Mesenchymal stem cell (in vitro differentiated cells and primary cell): Measurements from ENCODE around the gene METRNL.

ENCODE experiments used
- DNase-seq: peaks from one replicate; pipeline ENCODE4 v3.0.0-alpha.2; 2013
- H2AFZ ChIP-seq: one replicate; pipeline ENCODE4 v1.6.1; 2013; ENCODE audit warnings: low read depth, mild to moderate bottlenecking, control low read depth, inconsistent platforms, low read length, moderate library complexity
- H2AK5ac ChIP-seq: 2 replicates; pipeline ENCODE4 v1.6.1; 2013; ENCODE audit warnings: low read length, moderate library complexity, mild to moderate bottlenecking, inconsistent platforms; ENCODE audit not compliant: severe bottlenecking
- H2BK120ac ChIP-seq: one replicate; pipeline ENCODE4 v1.6.1; 2013; ENCODE audit warnings: low read depth, mild to moderate bottlenecking, inconsistent platforms, low read length, moderate library complexity
- H2BK12ac ChIP-seq, 2 experiments: one replicate each; pipeline ENCODE4 v1.6.1; 2013; ENCODE audit warnings: inconsistent platforms in 2 of 2, low read length in 2 of 2, mild to moderate bottlenecking in 2 of 2, moderate library complexity in 2 of 2, control low read depth in 1 of 2
- H2BK15ac ChIP-seq: one replicate; pipeline ENCODE4 v1.6.1; 2013; ENCODE audit warnings: mild to moderate bottlenecking, low read depth, inconsistent platforms; ENCODE audit not compliant: poor library complexity, severe bottlenecking
- H2BK5ac ChIP-seq: 2 replicates; pipeline ENCODE4 v1.6.1; 2013; ENCODE audit warnings: low read depth, mild to moderate bottlenecking, low read length, control low read depth, inconsistent platforms; ENCODE audit not compliant: poor library complexity, severe bottlenecking
- H3K14ac ChIP-seq, 2 experiments: one replicate each; pipeline ENCODE4 v1.6.1; 2013; ENCODE audit warnings: inconsistent platforms in 2 of 2, low read length in 2 of 2, control low read depth in 1 of 2, mild to moderate bottlenecking in 1 of 2, moderate library complexity in 1 of 2
- H3K18ac ChIP-seq, 2 experiments: one replicate each; pipeline ENCODE4 v1.6.1; 2013; ENCODE audit warnings: inconsistent platforms in 2 of 2, low read length in 2 of 2, control low read depth in 1 of 2, low read depth in 1 of 2, mild to moderate bottlenecking in 1 of 2
- H3K23ac ChIP-seq, 2 experiments: one replicate each; pipeline ENCODE4 v1.6.1; 2013; ENCODE audit warnings: inconsistent platforms in 2 of 2, low read length in 2 of 2, mild to moderate bottlenecking in 2 of 2, moderate library complexity in 2 of 2, control low read depth in 1 of 2
- H3K27ac ChIP-seq: 2 replicates; pipeline ENCODE4 v1.5.1; 2013; ENCODE audit warnings: mild to moderate bottlenecking, moderate library complexity, low read length, control low read depth, inconsistent platforms; ENCODE audit not compliant: poor library complexity, severe bottlenecking
- H3K27me3 ChIP-seq, 2 experiments: 2 replicates each; pipeline versions ENCODE4 v1.6.1 to v1.7.0; 2013; ENCODE audit warnings: low read length in 2 of 2, mild to moderate bottlenecking in 2 of 2, moderate library complexity in 2 of 2, control low read depth in 1 of 2, inconsistent platforms in 1 of 2; ENCODE audit not compliant: control insufficient read depth in 1 of 2, insufficient read depth in 1 of 2
- H3K36me3 ChIP-seq, 2 experiments: 2 replicates each; pipeline versions ENCODE4 v1.6.1 to v1.7.0; 2013; ENCODE audit warnings: low read length in 2 of 2, control low read depth in 1 of 2, inconsistent platforms in 1 of 2, low read depth in 1 of 2, mild to moderate bottlenecking in 1 of 2; ENCODE audit not compliant: insufficient read depth in 2 of 2, control insufficient read depth in 1 of 2
- H3K4ac ChIP-seq, 2 experiments: one replicate each; pipeline ENCODE4 v1.6.1; 2013; ENCODE audit warnings: inconsistent platforms in 2 of 2, low read length in 2 of 2, mild to moderate bottlenecking in 2 of 2, moderate library complexity in 2 of 2, control low read depth in 1 of 2, low read depth in 1 of 2
- H3K4me1 ChIP-seq: 2 replicates; pipeline ENCODE4 v1.6.1; 2013; ENCODE audit warnings: low read depth, low read length, control low read depth; ENCODE audit not compliant: control insufficient read depth, insufficient read depth
- H3K4me2 ChIP-seq: 2 replicates; pipeline ENCODE4 v1.6.1; 2013; ENCODE audit warnings: low read length, mild to moderate bottlenecking, inconsistent platforms; ENCODE audit not compliant: poor library complexity, severe bottlenecking
- H3K4me3 ChIP-seq, 2 experiments: 2 replicates each; pipeline versions ENCODE4 v1.5.1 to v1.7.0; 2013; ENCODE audit warnings: low read length in 2 of 2, mild to moderate bottlenecking in 2 of 2, control low read depth in 1 of 2, low read depth in 1 of 2; ENCODE audit not compliant: insufficient read depth in 1 of 2
- H3K79me1 ChIP-seq: replicated peaks from 2 replicates; pipeline ENCODE4 v1.6.1; 2013; ENCODE audit warnings: mild to moderate bottlenecking, control low read depth, low read length, inconsistent platforms; ENCODE audit not compliant: poor library complexity, severe bottlenecking
- H3K9ac ChIP-seq: 2 replicates; pipeline ENCODE4 v1.7.0; 2013; ENCODE audit warnings: mild to moderate bottlenecking, low read length, moderate library complexity
- H3K9me3 ChIP-seq: 2 replicates; pipeline ENCODE4 v1.7.0; 2013; ENCODE audit warnings: mild to moderate bottlenecking, low read length; ENCODE audit not compliant: control insufficient read depth
- H4K8ac ChIP-seq: one replicate; pipeline ENCODE4 v1.6.1; 2013; ENCODE audit warnings: inconsistent platforms, mild to moderate bottlenecking, low read length, moderate library complexity
- H4K91ac ChIP-seq: one replicate; pipeline ENCODE4 v1.6.1; 2013; ENCODE audit warnings: mild to moderate bottlenecking, low read length, inconsistent platforms
- WGBS: methylation state at CpG from one replicate; pipeline ENCODE4 v1.1.7; 2013; ENCODE audit warnings: mixed read lengths; 5-methylcytosine and 5-hydroxymethylcytosine counted together

The METRNL gene

GRCh38 chr17:83085526-83086198 lies 6.3 kb downstream of the METRNL start:
- WGBS, result 95% methylated on average over 25 of the region's 25 CpGs
- Histone ChIP-seq H2BK120ac (no peak overlapping the region), H4K91ac (no peak overlapping the region), H3K4me2 (no peak overlapping the region), H3K4ac (no peak overlapping the region), H3K23ac (no peak overlapping the region), H2BK5ac (peak overlapping the region; percentile 80), H3K27me3 (no peaks in the 10 kb centered on the region), H2BK15ac (no peak overlapping the region), H3K18ac (no peak overlapping the region), H3K14ac (no peak overlapping the region), H2AFZ (no peak overlapping the region), H2BK12ac (no peak overlapping the region), H3K9ac (peak overlapping the region; percentile 92), H3K27ac (peak overlapping the region; percentile 86), H2AK5ac (peak overlapping the region; percentile 99), H3K4me3 (peak overlapping the region; percentile 2 to 73), H3K79me1 (peaks cover 23% of the 10 kb centered on the region), H3K36me3 (peaks cover 54 to 64% of the 10 kb centered on the region in 2 experiments), H3K4me1 (peaks cover 82% of the 10 kb centered on the region), H3K9me3 (no peaks in the 10 kb centered on the region), H4K8ac (no peak overlapping the region)
- DNase-seq, result no peak

DNA sequence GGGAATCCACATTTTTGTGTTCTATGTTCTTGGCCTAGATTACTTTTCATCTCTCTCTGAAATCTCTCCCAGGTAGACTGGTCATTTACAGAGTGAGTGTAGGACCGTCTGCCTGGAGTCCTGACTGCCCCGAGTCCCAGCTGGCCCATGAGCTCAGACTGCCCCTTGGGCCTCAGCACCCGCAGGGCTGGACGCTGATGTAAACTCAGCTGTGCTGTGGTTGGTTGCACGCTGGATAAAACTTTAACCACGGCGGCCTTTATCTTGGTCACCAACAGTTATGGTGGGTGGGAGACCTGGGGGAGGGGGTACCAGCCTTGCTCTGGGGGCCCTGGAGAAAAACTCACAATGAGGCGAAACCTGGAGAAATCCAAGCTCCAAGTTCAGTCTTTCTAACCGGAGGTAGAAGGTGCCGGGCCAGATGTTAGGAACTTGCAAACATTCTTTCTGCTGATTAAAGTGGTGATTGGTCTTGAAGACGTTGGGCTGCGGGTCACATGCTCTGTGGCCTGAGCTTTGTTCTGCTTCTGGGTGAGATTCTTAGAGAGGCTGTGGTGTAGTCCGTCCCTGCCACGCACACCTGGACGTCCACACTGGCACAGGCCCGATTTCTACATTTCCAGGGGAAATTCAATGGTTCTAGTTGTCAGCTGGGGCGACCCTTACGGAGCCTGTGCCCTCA lies 6.9 kb downstream of the METRNL start:
- H2BK5ac ChIP-seq, result peak overlapping the region; percentile 80
- peaks cover 57 to 70% of the 10 kb centered on the region in 2 experiments for H3K36me3 ChIP-seq
- H3K27ac ChIP-seq, result peak overlapping the region; percentile 86
- peak overlapping the region; percentile 99 for H2AK5ac ChIP-seq
- DNase-seq, result no peak
- H2BK12ac ChIP-seq, result no peak overlapping the region
- H2AFZ ChIP-seq, result no peak overlapping the region
- H3K4me3 ChIP-seq, result peak overlapping the region in 1 of 2 experiments; percentile 73
- peaks cover 29% of the 10 kb centered on the region for H3K79me1 ChIP-seq
- H3K18ac ChIP-seq, result no peak overlapping the region
- no peak overlapping the region for H3K14ac ChIP-seq
- no peak overlapping the region for H3K4me2 ChIP-seq
- no peak overlapping the region for H4K91ac ChIP-seq
- peak overlapping the region; percentile 92 for H3K9ac ChIP-seq
- H4K8ac ChIP-seq, result no peak overlapping the region
- no peak overlapping the region for H3K4ac ChIP-seq
- WGBS, result 92% methylated on average over 18 of the region's 18 CpGs
- no peak overlapping the region for H3K23ac ChIP-seq
- H2BK15ac ChIP-seq, result no peak overlapping the region
- H3K27me3 ChIP-seq, result no peaks in the 10 kb centered on the region
- H2BK120ac ChIP-seq, result no peak overlapping the region
- peaks cover 87% of the 10 kb centered on the region for H3K4me1 ChIP-seq
- no peaks in the 10 kb centered on the region for H3K9me3 ChIP-seq

- 90% methylated on average over 39 of the region's 39 CpGs for WGBS
- Histone ChIP-seq H2BK120ac (no peak overlapping the region), H3K79me1 (peaks cover 35% of the 10 kb centered on the region), H2AK5ac (peak overlapping the region; percentile 88), H3K23ac (no peak overlapping the region), H2BK12ac (no peak overlapping the region), H3K4me3 (peak overlapping the region in 1 of 2 experiments; percentile 73), H3K36me3 (peaks cover 55 to 71% of the 10 kb centered on the region in 2 experiments), H2BK15ac (no peak overlapping the region), H3K18ac (no peak overlapping the region), H3K14ac (peak overlapping the region in 1 of 2 experiments; percentile 29), H4K91ac (peak overlapping the region; percentile 5), H3K27ac (peak overlapping the region; percentile 85), H2BK5ac (peak overlapping the region; percentile 40), H3K9ac (peak overlapping the region; percentile 92), H4K8ac (no peak overlapping the region), H2AFZ (no peak overlapping the region), H3K4me2 (no peak overlapping the region), H3K4me1 (peaks cover 85% of the 10 kb centered on the region), H3K9me3 (no peaks in the 10 kb centered on the region), H3K4ac (no peak overlapping the region), H3K27me3 (no peaks in the 10 kb centered on the region)
- no peak for DNase-seq
Observed at GRCh38 chr17:83086907-83087787, 7.7 kb downstream of the METRNL start.
